ENCODE data around the gene CLUH.
"Not testable (repeated sequence)": the region's sequence is repeated elsewhere in the genome, so short reads cannot be mapped to it uniquely, and the experiment has no call there.

CLUH gene

GRCh38 chr17:2687074-2687418 lies 24.5 kb downstream of the CLUH start:
- DNase-seq (ENCODE audit: low read depth) = no peak
- H3K4me3 ChIP-seq (replicated peaks; ENCODE audit: low read depth, low read length) = no peak overlapping the region
- TF ChIP-seq, protein P1, sequence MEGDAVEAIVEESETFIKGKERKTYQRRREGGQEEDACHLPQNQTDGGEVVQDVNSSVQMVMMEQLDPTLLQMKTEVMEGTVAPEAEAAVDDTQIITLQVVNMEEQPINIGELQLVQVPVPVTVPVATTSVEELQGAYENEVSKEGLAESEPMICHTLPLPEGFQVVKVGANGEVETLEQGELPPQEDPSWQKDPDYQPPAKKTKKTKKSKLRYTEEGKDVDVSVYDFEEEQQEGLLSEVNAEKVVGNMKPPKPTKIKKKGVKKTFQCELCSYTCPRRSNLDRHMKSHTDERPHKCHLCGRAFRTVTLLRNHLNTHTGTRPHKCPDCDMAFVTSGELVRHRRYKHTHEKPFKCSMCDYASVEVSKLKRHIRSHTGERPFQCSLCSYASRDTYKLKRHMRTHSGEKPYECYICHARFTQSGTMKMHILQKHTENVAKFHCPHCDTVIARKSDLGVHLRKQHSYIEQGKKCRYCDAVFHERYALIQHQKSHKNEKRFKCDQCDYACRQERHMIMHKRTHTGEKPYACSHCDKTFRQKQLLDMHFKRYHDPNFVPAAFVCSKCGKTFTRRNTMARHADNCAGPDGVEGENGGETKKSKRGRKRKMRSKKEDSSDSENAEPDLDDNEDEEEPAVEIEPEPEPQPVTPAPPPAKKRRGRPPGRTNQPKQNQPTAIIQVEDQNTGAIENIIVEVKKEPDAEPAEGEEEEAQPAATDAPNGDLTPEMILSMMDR (IDR thresholded peaks at IDR 0.05; ENCODE audit: low read length, missing control alignments) = no peak

- TF ChIP-seq, protein P1 (IDR thresholded peaks at IDR 0.05; ENCODE audit: low read length, missing control alignments) = no peak
- no peak overlapping the region for H3K4me3 ChIP-seq (replicated peaks; ENCODE audit: low read depth, low read length)
- DNase-seq (ENCODE audit: low read depth) = no peak
These were observed 25.9 kb downstream of the CLUH start for GRCh38 chr17:2685696-2686095.

DNA sequence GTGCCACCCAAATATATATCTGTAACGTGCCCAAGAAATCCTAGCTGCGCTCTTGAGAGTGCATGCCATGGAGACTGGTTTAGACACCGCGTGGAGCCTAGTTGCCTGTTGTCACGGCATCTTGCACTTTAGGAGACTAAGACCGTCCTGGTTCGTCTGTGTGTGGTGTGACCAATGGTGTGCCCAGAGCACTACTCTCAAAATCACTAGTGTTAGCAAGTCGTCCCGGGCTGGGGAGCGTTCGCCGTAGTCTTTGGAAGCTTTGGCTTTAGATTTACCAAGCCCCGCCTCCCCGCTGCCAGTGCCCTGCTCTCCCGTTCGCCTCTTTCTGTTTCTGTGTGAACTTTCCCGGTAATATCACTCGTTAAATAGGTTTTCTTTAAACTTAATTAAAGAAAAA lies 27.0 kb downstream of the CLUH start:
- no peak overlapping the region for H3K4me3 ChIP-seq (replicated peaks; ENCODE audit: low read depth, low read length)
- TF ChIP-seq, protein P1 (IDR thresholded peaks at IDR 0.05; ENCODE audit: low read length, missing control alignments) = no peak
- DNase-seq (ENCODE audit: low read depth) = no peak

GRCh38 chr17:2683912-2684311 lies 27.7 kb downstream of the CLUH start:
- no peak overlapping the region for H3K4me3 ChIP-seq (replicated peaks; ENCODE audit: low read depth, low read length)
- TF ChIP-seq, protein P1 (IDR thresholded peaks at IDR 0.05; ENCODE audit: low read length, missing control alignments) = no peak
- DNase-seq (ENCODE audit: low read depth) = no peak

- TF ChIP-seq, protein P1 (IDR thresholded peaks at IDR 0.05; ENCODE audit: low read length, missing control alignments) = no peak
- DNase-seq (ENCODE audit: low read depth) = no peak
These were observed 29.2 kb downstream of the CLUH start for GRCh38 chr17:2682176-2682938.

DNA sequence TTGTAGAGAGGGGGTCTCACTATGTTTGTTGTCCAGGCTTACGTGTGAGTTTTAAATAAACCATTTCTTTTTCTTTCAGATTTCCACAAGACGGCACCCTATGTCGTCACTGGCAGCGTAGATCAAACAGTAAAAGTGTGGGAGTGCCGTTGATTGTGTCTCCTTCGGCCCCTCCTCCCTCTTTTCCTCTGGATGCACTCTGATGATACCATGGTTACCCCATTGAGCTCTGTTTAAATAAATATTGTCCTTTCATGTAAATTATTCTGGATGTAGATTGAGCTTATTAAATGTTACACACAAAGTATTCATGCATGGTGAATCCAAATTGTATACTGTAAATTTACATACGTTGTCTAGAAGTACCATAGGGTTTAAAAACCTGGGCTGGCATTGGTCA lies 29.9 kb downstream of the CLUH start:
- no peak for DNase-seq (ENCODE audit: low read depth)
- H3K4me3 ChIP-seq (replicated peaks; ENCODE audit: low read depth, low read length) = no peak overlapping the region
- TF ChIP-seq, protein P1 (IDR thresholded peaks at IDR 0.05; ENCODE audit: low read length, missing control alignments) = no peak

More at GRCh38 chr17:2682176-2682938, 29.2 kb downstream of the CLUH start:
- no peak overlapping the region for H3K4me3 ChIP-seq (replicated peaks; ENCODE audit: low read depth, low read length)

DNA sequence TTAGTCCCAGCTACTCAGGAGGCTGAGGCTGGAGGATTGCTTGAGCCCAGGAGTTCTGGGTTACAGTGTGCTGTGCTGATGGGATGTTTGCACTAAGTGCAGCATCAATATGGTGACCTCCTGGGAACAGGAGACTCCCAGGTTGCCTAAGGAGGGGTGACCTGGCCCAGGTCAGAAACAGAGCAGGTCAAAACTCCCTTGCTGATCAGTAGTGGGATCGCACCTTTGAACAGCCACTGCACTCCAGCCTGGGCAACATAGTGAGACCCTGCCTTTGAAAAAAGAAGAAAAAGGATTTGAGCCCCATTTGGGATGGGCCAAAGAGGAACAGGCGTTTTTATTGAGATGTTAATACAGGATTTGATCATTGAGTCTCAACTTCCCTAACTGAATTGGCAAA lies 30.6 kb downstream of the CLUH start:
- no peak for DNase-seq (ENCODE audit: low read depth)
- H3K4me3 ChIP-seq (replicated peaks; ENCODE audit: low read depth, low read length) = no peak overlapping the region
- TF ChIP-seq, protein P1 (IDR thresholded peaks at IDR 0.05; ENCODE audit: low read length, missing control alignments) = no peak

DNA sequence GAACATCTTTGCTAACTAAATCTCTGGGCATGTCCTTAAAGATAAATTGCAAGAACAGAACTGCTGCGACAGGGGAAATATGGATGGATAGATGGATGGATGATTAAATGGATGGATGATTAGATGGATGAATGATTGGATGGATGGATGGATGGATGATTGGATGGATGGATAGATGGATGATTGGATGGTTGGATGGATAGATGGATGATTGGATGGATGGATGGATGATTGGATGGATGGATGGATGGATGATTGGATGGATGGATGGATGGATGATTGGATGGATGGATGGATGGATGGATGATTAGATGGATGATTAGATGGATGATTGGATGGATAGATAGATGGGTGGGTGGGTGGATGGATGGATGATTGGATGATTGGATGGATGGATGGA lies 32.3 kb downstream of the CLUH start:
- DNase-seq (ENCODE audit: low read depth); H3K4me3 ChIP-seq (replicated peaks; ENCODE audit: low read depth, low read length): not testable (repeated sequence)

All from fibroblast of pulmonary artery (primary cell).